SKM-1 (cell line): ENCODE data around the gene DIRAS1.

Experiments used
- DNase-seq: peaks from one replicate; lab custom pipeline; 2025; ENCODE audit not compliant: unreplicated experiment; lab: John Stamatoyannopoulos, UW

The DIRAS1 gene

GRCh38 chr19:2720777-2721569 lies at the start of gene DIRAS1:
TSS of gene DIRAS1 (minus strand) at chr19:2721372. CDS start at chr19:2717806, 3,566 bp downstream.
- DNase-seq = no peak

GRCh38 chr19:2770055-2771013 lies 49.2 kb upstream of the DIRAS1 start:
- no peak for DNase-seq

GRCh38 chr19:2769218-2769617 lies 48.0 kb upstream of the DIRAS1 start:
- DNase-seq = no peak

GRCh38 chr19:2768365-2769132 lies 47.4 kb upstream of the DIRAS1 start:
- DNase-seq = no peak

GRCh38 chr19:2767688-2768087 lies 46.5 kb upstream of the DIRAS1 start:
- no peak for DNase-seq

GRCh38 chr19:2766594-2767372 lies 45.6 kb upstream of the DIRAS1 start:
- DNase-seq = no peak

GRCh38 chr19:2765376-2765775 lies 44.2 kb upstream of the DIRAS1 start:
- DNase-seq = no peak

- DNase-seq = no peak
Observed at GRCh38 chr19:2764945-2765344, 43.8 kb upstream of the DIRAS1 start.

GRCh38 chr19:2763687-2764086 lies 42.5 kb upstream of the DIRAS1 start:
- DNase-seq = no peak

- DNase-seq = no peak
Observed at GRCh38 chr19:2762783-2763496, 41.8 kb upstream of the DIRAS1 start.

GRCh38 chr19:2761876-2762782 lies 41.0 kb upstream of the DIRAS1 start:
- no peak for DNase-seq

- no peak for DNase-seq
Observed at GRCh38 chr19:2761309-2761677, 40.1 kb upstream of the DIRAS1 start.

- DNase-seq = no peak
Observed at GRCh38 chr19:2759965-2760364, 38.8 kb upstream of the DIRAS1 start.

- DNase-seq = no peak
Observed at GRCh38 chr19:2759362-2759761, 38.2 kb upstream of the DIRAS1 start.

GRCh38 chr19:2758601-2759313 lies 37.6 kb upstream of the DIRAS1 start:
- no peak for DNase-seq

- DNase-seq = no peak
Observed at GRCh38 chr19:2756921-2757881, 36.0 kb upstream of the DIRAS1 start.

GRCh38 chr19:2756477-2756876 lies 35.3 kb upstream of the DIRAS1 start:
- no peak for DNase-seq
